ENCODE data around the gene CCDC17. TPM values are rescaled to one million over a fixed set of nuclear protein-coding genes. Genes with fewer than 3 reads are reported as not detected.

CCDC17 gene
- total and polyA plus RNA-seq, 7 experiments from 2014 or later: 0.18 to 9.6 (median 5.5) TPM; not detected in 1

DNA sequence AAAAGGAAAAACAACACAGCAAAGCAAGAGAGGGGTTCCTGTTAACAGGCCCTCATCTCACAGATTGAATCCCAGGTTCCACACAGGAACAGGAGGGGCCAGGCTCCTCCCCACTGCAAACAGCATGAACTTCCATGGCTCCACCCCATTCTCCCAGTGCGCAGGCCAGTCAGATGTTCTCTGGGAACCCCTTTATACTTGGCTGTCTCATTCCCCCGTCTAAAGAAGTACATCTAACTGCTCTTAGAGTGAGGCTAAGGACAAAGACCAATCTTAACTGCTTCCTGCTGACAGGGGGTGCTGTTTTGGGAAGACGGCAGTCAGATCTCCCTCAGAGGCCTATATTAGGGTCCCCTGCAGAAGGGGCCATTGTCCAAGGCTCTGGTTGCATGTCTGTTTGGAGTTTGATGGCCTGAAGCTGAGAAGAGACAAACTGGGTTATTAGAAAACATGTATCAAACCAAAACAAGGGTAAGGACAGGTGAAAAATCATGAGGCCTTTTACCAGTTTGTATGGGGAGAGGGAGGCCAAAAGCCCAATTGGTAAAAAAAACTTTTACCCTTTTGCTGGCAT lies 50.5 kb downstream of the CCDC17 start:
- DNase-seq: no peak
- Mint-ChIP-seq H3K27ac (peak overlapping the region in 1 of 9 donors; percentile 36), H3K4me3 (no peak overlapping the region), H3K36me3 (peaks cover 0 to 9% (median 0%) of the 10 kb centered on the region in 5 donors), H3K27me3 (no peaks in the 10 kb centered on the region), H3K9me3 (no peaks in the 10 kb centered on the region), H3K4me1 (peaks cover 0 to 4% (median 0%) of the 10 kb centered on the region in 7 donors)
- no peak overlapping the region for H3K4me3 ChIP-seq (ENCODE audit: low read length)
- POLR2A ChIA-PET: interaction anchor here (1.0 to 1.7 kb wide), 2 partner anchors 10 to 55 kb away, joined by 3 to 4 read pairs; no protein-coding TSS in a partner anchor
- CTCF ChIA-PET: interaction anchor here (7.4 kb wide), 1 partner anchor 62 kb away, joined by 96 read pairs; no protein-coding TSS in a partner anchor
- H3K27me3 ChIP-seq (ENCODE audit: control insufficient read depth in 2 of 2, insufficient read depth in 2 of 2, low read length in 2 of 2): no peaks in the 10 kb centered on the region
- H3K9me3 ChIP-seq (ENCODE audit: control insufficient read depth in 2 of 3, low read length in 3 of 3): no peaks in the 10 kb centered on the region
- H3K4me1 ChIP-seq (ENCODE audit: control insufficient read depth in 2 of 2, insufficient read depth in 2 of 2, low read length in 2 of 2): no peaks in the 10 kb centered on the region
- no peak for ATAC-seq
- H3K36me3 ChIP-seq (ENCODE audit: control insufficient read depth in 2 of 3, insufficient read depth in 3 of 3, low read length in 3 of 3): peaks cover 0 to 12% (median 0%) of the 10 kb centered on the region in 3 experiments
- intact Hi-C loops (cut with micrococcal nuclease): no loop called here
- no peak overlapping the region for H3K27ac ChIP-seq (ENCODE audit: low read depth, low read length)

DNA sequence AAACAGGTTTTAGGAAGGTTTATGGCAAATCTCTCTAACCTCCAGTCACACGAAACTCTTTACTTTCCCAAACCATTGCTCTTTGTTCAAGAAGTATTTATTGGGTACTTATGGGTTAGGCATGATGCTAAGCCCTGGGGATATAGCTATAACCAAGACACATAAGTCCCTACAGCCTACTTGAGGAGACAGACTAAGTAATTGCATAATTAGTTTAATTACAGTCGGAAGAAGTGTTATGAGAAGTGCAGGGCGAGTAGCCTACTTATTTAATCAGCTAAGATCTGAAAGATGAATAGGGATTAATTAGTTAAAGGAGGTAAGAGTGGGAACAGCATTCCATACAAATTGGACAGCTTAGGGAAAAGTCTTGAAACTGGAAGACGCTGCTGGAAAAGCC lies 53.2 kb downstream of the CCDC17 start:
- no peaks in the 10 kb centered on the region for H3K27me3 Mint-ChIP-seq
- H3K4me1 ChIP-seq (ENCODE audit: control insufficient read depth in 2 of 2, insufficient read depth in 2 of 2, low read length in 2 of 2): no peaks in the 10 kb centered on the region
- intact Hi-C loops (cut with micrococcal nuclease): loop anchor here (1.0 to 2.0 kb wide), 8 partner anchors 19 to 556 kb away; partner anchors contain the start of genes PRDX1 (in 2 of the 2) and AKR1A1 (in 1 of the 2)
- H3K27ac Mint-ChIP-seq: no peak overlapping the region
- peaks cover 4 to 18% (median 5%) of the 10 kb centered on the region in 5 donors for H3K36me3 Mint-ChIP-seq
- no peak overlapping the region for H3K27ac ChIP-seq (ENCODE audit: low read depth, low read length)
- no peaks in the 10 kb centered on the region for H3K27me3 ChIP-seq (ENCODE audit: control insufficient read depth in 2 of 2, insufficient read depth in 2 of 2, low read length in 2 of 2)
- ATAC-seq: no peak
- H3K36me3 ChIP-seq (ENCODE audit: control insufficient read depth in 2 of 3, insufficient read depth in 3 of 3, low read length in 3 of 3): peaks cover 0 to 34% (median 5%) of the 10 kb centered on the region in 3 experiments
- H3K4me1 Mint-ChIP-seq: peaks cover 0 to 4% (median 0%) of the 10 kb centered on the region in 7 donors
- DNase-seq: no peak
- no peak overlapping the region for H3K4me3 Mint-ChIP-seq
- no peaks in the 10 kb centered on the region for H3K9me3 Mint-ChIP-seq
- H3K4me3 ChIP-seq (ENCODE audit: low read length): no peak overlapping the region
- POLR2A ChIA-PET: interaction anchor here (1.1 to 3.5 kb wide), 3 partner anchors 49 to 67 kb away, joined by 3 to 18 read pairs (median 6); partner anchors contain the start of gene PRDX1
- CTCF ChIA-PET: interaction anchor here (0.6 to 7.4 kb wide), 10 partner anchors 13 to 210 kb away, joined by 3 to 96 read pairs (median 6); partner anchors contain the start of genes AKR1A1 and TESK2
- no peaks in the 10 kb centered on the region for H3K9me3 ChIP-seq (ENCODE audit: control insufficient read depth in 2 of 3, low read length in 3 of 3)

Other genes starting within 250 kb of the CCDC17 start
- 1 to 10 TPM; 3.3 to 8.9 (median 7.4) TPM for gene TESK2, start 132.9 kb downstream of the CCDC17 start, total RNA-seq
- 1 to 10 TPM; 3.5 to 5.0 TPM for gene TESK2, start 132.9 kb downstream of the CCDC17 start, polyA plus RNA-seq
- 1 to 10 TPM; 1.6 to 4.4 (median 3.7) TPM for gene CCDC163, start 124.0 kb downstream of the CCDC17 start, total RNA-seq
- 1 to 10 TPM; 5.2 to 8.9 TPM for gene CCDC163, start 124.0 kb downstream of the CCDC17 start, polyA plus RNA-seq
- 1 to 10 TPM; 2.1 to 6.3 (median 4.9) TPM for gene MMACHC, start 123.8 kb downstream of the CCDC17 start, total RNA-seq
- gene MMACHC, start 123.8 kb downstream of the CCDC17 start, polyA plus RNA-seq: 1 to 10 TPM in 1 of 2 donors, under 1 TPM in 1; 0.58 to 2.1 TPM
- gene PRDX1, start 102.2 kb downstream of the CCDC17 start, total RNA-seq: 100 to 1,000 TPM in 2 of 5 experiments, 10 to 100 TPM in 3; 28.8 to 369 (median 96.3) TPM
- 100 to 1,000 TPM; 200 to 203 TPM for gene PRDX1, start 102.2 kb downstream of the CCDC17 start, polyA plus RNA-seq
- 100 to 1,000 TPM in 1 of 5 experiments, 10 to 100 TPM in 4; 47.5 to 155 (median 69.3) TPM for gene AKR1A1, start 73.2 kb downstream of the CCDC17 start, total RNA-seq
- 10 to 100 TPM; 81.2 to 92.6 TPM for gene AKR1A1, start 73.2 kb downstream of the CCDC17 start, polyA plus RNA-seq
- gene NASP, start 40.0 kb downstream of the CCDC17 start, total RNA-seq: 100 to 1,000 TPM in 2 of 5 experiments, 10 to 100 TPM in 3; 70.5 to 173 (median 84.0) TPM
- gene NASP, start 40.0 kb downstream of the CCDC17 start, polyA plus RNA-seq: 100 to 1,000 TPM in 1 of 2 donors, 10 to 100 TPM in 1; 78.9 to 108 TPM
- gene GPBP1L1, start 62.5 kb upstream of the CCDC17 start, total RNA-seq: 100 to 1,000 TPM; 110 to 180 (median 122) TPM
- 100 to 1,000 TPM; 104 to 109 TPM for gene GPBP1L1, start 62.5 kb upstream of the CCDC17 start, polyA plus RNA-seq
- 10 to 100 TPM; 12.7 to 26.1 (median 20.1) TPM for gene TMEM69, start 64.1 kb upstream of the CCDC17 start, total RNA-seq
- 10 to 100 TPM; 54.8 to 65.2 TPM for gene TMEM69, start 64.1 kb upstream of the CCDC17 start, polyA plus RNA-seq
- 10 to 100 TPM in 3 of 5 experiments, 1 to 10 TPM in 2; 9.1 to 19.8 (median 12.5) TPM for gene IPP, start 126.6 kb upstream of the CCDC17 start, total RNA-seq
- 10 to 100 TPM; 11.8 to 14.5 TPM for gene IPP, start 126.6 kb upstream of the CCDC17 start, polyA plus RNA-seq
- gene MAST2, start 179.6 kb upstream of the CCDC17 start, total RNA-seq: 10 to 100 TPM in 2 of 5 experiments, 1 to 10 TPM in 3; 4.9 to 22.7 (median 7.1) TPM
- 1 to 10 TPM; 1.1 to 2.3 TPM for gene MAST2, start 179.6 kb upstream of the CCDC17 start, polyA plus RNA-seq

All from naive thymus-derived CD4-positive, alpha-beta T cell (primary cell).